ENCODE measurements around the gene VCL. TPM values are rescaled to one million over a fixed set of nuclear protein-coding genes. Genes with fewer than 3 reads are reported as not detected.
A peak's percentile ranks its signal among the peaks of the same experiment; 100 is the strongest.

VCL gene
- total and polyA plus RNA-seq, 9 of the 15 experiments (the other 6 are each of a cell fraction or from before 2014, with no cell fraction given) = 29.8 to 186 (median 76.4) TPM

DNA sequence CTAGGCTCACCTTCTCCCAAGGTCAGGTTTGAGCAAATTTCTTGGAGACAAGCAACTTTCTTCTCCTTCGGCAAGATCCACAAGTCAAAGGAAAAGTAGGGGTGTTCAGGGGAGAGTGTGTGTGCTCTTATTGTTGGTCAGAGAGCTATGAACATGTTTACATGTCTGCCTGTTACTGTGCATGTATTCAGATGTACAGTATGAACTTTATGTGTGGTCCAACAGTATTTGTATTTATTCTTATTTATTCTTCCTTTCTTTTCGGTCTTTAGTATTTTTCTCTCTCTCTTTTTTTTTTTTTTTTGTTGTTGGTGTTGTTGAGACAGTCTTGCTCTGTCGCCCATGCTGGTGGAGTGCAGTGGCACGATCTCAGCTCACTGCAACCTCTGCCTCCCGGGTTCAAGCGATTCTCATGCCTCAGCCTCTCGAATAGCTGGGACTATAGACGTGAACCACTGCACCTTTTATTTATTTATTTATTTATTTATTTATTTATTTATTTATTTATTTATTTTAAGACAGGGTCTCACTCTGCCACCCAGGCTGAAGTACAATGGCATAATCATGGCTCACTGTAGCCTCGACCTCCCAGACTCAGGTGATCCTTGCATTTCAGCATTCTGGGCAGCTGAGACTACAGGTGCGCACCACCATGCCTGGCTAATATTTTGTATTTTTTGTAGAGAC, 48.8 kb upstream of the VCL start (continued):
- TF ChIP-seq GATAD2B (IDR thresholded peaks at IDR 0.05; ENCODE audit: borderline replicate concordance) (no peak), ZC3H11A (IDR thresholded peaks at IDR 0.05; ENCODE audit: low read depth, low read length) (peak; percentile 85; the same call in 1 of the 2 replicates), LEF1 (IDR thresholded peaks at IDR 0.05) (no peak), ZNF589 (CRISPR knock-in tag; IDR thresholded peaks at IDR 0.05; ENCODE audit: low read depth) (no peak), WHSC1 (IDR thresholded peaks at IDR 0.05; ENCODE audit: low read length) (no peak)
- TF ChIP-seq, protein P1, sequence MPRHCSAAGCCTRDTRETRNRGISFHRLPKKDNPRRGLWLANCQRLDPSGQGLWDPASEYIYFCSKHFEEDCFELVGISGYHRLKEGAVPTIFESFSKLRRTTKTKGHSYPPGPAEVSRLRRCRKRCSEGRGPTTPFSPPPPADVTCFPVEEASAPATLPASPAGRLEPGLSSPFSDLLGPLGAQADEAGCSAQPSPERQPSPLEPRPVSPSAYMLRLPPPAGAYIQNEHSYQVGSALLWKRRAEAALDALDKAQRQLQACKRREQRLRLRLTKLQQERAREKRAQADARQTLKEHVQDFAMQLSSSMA (CRISPR knock-in tag; IDR thresholded peaks at IDR 0.05) = no peak
- TF ChIP-seq, protein P2, sequence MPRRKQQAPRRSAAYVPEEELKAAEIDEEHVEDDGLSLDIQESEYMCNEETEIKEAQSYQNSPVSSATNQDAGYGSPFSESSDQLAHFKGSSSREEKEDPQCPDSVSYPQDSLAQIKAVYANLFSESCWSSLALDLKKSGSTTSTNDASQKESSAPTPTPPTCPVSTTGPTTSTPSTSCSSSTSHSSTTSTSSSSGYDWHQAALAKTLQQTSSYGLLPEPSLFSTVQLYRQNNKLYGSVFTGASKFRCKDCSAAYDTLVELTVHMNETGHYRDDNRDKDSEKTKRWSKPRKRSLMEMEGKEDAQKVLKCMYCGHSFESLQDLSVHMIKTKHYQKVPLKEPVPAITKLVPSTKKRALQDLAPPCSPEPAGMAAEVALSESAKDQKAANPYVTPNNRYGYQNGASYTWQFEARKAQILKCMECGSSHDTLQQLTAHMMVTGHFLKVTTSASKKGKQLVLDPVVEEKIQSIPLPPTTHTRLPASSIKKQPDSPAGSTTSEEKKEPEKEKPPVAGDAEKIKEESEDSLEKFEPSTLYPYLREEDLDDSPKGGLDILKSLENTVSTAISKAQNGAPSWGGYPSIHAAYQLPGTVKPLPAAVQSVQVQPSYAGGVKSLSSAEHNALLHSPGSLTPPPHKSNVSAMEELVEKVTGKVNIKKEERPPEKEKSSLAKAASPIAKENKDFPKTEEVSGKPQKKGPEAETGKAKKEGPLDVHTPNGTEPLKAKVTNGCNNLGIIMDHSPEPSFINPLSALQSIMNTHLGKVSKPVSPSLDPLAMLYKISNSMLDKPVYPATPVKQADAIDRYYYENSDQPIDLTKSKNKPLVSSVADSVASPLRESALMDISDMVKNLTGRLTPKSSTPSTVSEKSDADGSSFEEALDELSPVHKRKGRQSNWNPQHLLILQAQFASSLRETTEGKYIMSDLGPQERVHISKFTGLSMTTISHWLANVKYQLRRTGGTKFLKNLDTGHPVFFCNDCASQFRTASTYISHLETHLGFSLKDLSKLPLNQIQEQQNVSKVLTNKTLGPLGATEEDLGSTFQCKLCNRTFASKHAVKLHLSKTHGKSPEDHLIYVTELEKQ (CRISPR knock-in tag; IDR thresholded peaks at IDR 0.05) = no peak
- TF ChIP-seq, protein P3, sequence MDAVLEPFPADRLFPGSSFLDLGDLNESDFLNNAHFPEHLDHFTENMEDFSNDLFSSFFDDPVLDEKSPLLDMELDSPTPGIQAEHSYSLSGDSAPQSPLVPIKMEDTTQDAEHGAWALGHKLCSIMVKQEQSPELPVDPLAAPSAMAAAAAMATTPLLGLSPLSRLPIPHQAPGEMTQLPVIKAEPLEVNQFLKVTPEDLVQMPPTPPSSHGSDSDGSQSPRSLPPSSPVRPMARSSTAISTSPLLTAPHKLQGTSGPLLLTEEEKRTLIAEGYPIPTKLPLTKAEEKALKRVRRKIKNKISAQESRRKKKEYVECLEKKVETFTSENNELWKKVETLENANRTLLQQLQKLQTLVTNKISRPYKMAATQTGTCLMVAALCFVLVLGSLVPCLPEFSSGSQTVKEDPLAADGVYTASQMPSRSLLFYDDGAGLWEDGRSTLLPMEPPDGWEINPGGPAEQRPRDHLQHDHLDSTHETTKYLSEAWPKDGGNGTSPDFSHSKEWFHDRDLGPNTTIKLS (IDR thresholded peaks at IDR 0.05; ENCODE audit: borderline replicate concordance, low read depth) = no peak
- TF ChIP-seq, protein P4, sequence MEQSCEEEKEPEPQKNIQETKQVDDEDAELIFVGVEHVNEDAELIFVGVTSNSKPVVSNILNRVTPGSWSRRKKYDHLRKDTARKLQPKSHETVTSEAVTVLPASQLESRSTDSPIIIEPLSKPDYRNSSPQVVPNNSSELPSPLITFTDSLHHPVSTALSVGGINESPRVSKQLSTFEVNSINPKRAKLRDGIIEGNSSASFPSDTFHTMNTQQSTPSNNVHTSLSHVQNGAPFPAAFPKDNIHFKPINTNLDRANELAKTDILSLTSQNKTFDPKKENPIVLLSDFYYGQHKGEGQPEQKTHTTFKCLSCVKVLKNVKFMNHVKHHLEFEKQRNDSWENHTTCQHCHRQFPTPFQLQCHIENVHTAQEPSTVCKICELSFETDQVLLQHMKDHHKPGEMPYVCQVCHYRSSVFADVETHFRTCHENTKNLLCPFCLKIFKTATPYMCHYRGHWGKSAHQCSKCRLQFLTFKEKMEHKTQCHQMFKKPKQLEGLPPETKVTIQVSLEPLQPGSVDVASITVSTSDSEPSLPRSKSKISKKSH (CRISPR knock-in tag; IDR thresholded peaks at IDR 0.05) = no peak

All from K562 (cell line).